Inflammatory macrophage treated with lipopolysaccharide for 4 hours (primary cell): ENCODE results near the gene NAP1L4.

Experiments used
- DNase-seq: peaks from one replicate; pipeline ENCODE4 v3.0.0-alpha.2; 2020

NAP1L4 gene, protein sequence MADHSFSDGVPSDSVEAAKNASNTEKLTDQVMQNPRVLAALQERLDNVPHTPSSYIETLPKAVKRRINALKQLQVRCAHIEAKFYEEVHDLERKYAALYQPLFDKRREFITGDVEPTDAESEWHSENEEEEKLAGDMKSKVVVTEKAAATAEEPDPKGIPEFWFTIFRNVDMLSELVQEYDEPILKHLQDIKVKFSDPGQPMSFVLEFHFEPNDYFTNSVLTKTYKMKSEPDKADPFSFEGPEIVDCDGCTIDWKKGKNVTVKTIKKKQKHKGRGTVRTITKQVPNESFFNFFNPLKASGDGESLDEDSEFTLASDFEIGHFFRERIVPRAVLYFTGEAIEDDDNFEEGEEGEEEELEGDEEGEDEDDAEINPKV

DNA sequence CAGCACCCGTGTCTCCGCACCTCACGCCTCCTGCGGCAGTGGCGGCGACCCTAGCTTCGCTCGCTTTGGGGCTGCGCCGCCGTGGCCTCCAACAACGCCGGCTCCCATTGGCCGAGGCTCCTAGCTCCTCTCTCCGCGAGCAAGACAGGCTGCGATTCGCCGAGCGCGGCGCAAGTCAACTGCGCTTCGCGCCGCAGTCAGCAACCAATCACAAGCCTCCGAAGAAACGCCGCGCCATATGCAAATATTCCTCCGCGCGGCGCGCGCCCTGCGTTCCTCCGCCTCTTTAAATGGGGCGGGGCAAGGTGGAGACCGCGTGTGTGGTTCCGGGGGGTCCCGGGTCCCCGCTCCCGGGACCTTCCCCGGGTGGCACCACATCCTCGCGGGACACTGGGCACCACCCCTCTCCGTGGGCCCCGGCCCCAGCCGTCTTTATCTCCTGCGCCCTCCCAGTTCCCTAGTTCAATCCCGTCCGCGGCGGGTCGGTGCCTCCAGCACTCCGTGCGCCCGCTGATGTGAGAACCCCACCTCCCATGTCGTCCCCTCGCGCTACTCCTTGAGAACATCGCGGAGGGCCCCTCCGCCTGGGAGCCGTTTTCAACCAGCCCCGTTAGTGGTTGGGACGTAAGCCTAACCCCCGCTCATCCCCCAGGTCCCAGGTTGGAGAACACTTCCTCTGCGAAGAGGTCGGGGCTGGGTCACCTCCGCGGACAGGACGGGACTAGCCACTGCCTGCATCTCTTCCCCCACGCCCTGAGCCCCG lies at the start of gene NAP1L4:
NAP1L4 (minus strand) TSS at position 96 of the 763 bp plus-strand sequence. CDS start 13,109 bp downstream, outside the sequence.
- peak; percentile 98 for DNase-seq

DNA sequence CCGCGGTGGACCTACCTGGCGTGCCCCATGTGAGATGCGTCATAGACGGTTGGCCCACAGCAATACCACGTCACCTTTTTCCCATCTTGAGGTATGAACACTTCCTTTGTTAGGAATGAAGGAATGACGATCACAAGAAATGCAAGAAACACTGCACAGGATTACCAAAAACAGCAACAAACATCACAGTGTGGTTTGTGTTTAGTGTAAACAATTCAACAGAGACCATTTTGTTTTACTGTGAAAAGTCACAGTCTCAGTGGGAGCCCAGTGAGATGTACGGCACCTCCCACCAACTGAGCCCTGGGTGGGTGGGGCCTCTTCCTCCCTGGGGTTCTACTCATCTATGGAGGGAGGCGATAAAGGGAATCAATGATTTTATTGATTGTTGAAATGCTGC lies 48.8 kb upstream of the NAP1L4 start:
- DNase-seq: no peak

DNA sequence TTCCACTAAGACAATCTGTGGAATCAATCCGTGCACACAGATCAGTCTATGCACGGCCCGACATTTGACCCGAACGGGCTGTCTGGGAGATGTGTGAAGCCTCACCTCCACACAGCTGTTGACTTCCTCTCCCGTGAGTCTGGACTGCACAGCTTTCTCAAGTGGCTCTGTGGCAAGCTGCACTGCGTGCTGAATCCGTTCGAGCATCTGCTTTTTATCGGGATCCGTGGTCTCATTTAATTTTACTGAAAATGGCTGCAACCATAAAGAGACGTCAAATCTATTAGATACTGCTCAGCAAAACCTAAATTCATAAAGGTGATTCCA lies 45.8 kb upstream of the NAP1L4 start:
- no peak for DNase-seq

DNA sequence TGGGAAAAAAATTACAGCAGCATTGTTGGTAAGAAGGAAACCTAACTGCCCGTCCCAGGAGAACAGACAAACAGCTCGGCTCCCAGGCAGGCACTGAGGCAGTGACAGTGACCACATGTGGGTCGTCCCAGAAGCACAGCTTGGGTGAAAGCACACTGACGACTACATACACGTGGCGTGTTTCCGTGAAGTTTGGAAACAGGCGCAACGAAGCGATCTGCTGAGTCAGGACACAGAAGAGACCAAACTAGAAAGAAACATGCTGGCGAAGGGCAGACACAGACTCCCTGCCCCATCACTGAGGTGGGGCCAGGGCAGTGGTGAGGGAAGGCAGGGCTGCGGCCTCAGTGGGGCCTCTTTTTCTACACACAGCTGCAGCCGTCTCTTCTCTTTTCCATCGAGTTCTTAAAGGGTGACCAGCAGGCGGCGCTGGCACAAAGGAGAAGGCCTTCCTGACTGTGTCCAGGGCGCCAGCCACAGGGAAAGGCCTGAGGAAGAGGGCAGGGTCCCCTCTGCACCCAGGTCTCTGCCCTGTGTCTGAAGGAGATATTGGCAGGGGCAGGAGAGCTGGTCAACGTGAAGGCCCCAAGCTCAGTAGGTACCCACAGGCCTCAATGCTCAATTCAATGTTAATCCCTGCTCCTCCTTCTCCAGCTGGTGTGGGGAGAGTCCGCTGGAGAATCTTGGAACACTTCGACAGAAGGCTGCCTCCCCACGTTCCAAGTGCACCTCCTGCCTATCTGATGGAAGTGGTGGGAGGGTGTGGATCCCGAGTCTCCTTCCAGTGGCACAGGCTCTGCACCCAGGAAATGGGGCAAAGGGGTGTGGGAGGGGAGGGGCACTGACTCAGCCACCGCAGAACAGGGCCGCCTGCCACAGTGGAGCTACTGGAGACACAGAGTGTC lies 45.2 kb upstream of the NAP1L4 start:
- peak; percentile 78 for DNase-seq

DNA sequence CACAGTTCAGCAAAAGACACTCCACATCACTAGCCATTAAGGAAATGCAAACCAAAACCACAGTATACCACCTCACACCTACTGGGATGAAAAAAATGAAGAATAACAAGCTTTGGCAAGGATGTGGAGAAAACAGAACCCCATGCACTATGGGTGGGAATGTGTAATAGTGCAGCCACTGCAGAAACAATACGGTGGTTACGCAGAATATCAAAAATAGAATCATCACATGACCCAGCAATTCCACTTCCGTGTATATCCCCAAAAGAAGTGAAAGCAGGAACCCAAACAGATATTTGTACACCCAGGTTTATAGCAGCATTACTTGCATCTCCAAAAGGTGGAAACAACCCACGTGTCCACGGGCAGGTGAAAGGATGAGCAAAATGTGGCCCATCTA lies 44.3 kb upstream of the NAP1L4 start:
- DNase-seq: peak; percentile 84

DNA sequence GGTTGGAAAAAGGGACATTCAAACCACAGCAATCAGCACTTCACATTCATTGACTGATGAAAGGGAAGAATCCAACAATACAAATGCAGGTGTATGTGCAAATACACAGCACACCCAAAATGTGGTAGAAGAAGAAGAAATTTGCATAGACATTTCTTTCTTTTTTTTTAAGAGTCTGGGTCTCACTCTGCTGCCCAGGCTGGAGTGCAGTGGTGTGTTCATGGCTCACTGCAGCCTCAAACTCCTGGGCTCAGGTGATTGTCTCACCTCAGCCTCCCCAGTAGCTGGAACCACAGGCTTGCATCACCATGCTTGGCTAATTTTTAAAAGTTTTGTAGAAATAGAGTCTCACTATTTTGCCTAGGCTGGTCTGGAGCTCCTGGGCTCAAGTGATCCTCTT lies 43.2 kb upstream of the NAP1L4 start:
- DNase-seq: no peak

DNA sequence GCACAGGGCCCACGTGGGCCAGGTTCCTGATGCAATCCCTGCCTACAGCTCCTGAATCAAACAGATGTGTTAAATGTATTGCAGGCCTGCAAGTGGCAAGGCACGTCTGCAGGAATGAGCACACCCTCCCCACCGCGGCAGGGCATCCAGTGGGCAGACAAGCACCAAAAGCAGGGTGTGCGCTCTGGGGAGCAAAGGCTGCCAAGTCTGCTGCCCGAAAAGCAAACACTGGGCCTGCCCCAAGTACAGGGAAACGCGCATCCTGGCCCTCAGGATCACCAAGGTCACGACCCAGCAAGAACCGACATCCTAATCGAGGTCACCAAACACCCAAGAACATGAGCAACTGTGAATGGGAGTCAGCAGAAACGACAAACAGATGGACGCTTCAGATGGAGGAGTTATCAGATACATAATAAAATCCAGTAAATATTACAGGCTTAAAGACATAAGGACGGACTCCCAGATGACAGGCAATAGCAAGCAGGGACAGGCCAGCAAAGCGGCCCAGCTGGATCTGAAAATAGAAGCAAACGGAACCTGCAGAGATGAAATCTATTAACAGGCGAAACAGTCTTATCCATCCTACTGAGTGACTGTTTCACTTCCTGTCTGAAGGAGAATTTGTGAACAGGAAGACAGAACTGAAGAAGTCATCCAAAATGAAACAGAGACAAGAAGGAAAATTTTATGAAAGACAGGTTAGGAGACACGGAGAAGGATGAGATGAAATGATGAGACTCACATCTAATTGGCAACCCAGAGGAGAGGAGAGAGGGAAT lies 38.4 kb upstream of the NAP1L4 start:
- DNase-seq: peak; percentile 68

DNA sequence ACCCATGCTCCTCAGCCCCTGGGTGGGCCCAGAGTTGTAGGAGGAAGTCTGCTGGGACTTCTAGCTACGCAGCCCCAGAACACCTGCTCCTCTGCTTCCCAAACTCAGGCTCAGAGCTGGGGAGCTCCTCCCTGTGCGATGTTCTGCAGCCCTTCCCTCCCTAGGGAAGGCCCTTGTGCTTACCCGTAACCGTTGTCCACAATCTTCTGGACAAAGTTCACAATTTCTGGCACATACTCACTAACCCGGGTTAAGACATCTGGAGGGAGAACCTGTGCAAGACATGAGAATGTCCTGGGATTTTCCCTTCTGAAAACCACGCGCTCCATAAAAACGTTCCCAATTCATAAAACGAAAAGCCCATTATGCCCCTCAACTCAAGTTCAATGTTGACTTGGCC lies 36.7 kb upstream of the NAP1L4 start:
- no peak for DNase-seq

DNA sequence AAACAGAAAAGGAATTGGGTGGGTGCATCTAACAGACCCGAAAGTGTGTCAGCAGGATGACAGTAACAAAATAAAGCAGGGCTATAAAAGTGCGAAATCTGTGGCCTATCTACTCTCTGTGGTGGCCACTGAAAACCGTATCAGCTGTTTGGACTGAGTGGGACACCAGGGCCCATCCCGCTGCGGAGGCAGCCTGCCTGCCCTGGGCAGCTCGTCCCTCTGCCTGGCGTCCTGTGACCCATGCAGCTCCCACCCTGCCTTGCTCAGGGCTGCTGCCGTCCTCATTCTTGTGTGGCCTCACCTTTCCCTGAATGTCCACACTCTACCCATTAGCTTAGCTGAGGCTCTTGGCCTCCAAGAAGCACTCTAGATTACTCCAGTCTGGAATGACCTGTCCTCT lies 34.7 kb upstream of the NAP1L4 start:
- no peak for DNase-seq

DNA sequence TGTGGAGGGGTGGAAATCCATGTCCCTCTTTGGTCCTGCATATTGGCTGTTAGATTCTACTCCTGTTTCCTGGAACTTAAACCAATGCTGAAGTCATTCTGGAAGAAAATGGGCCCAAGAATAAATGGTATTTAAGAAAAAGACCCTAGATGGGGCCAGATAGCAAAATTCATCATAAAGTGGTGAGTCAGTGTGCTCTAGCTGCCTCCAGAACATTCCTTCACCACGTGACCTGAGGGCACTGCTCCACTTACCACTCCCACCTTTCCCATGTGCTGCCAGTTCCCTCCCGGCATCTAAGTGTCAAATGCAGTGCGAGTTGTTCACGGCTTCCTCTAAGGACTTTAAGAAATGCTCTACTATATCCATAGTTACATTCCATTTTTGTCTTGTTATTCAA lies 30.9 kb upstream of the NAP1L4 start:
- DNase-seq: no peak

DNA sequence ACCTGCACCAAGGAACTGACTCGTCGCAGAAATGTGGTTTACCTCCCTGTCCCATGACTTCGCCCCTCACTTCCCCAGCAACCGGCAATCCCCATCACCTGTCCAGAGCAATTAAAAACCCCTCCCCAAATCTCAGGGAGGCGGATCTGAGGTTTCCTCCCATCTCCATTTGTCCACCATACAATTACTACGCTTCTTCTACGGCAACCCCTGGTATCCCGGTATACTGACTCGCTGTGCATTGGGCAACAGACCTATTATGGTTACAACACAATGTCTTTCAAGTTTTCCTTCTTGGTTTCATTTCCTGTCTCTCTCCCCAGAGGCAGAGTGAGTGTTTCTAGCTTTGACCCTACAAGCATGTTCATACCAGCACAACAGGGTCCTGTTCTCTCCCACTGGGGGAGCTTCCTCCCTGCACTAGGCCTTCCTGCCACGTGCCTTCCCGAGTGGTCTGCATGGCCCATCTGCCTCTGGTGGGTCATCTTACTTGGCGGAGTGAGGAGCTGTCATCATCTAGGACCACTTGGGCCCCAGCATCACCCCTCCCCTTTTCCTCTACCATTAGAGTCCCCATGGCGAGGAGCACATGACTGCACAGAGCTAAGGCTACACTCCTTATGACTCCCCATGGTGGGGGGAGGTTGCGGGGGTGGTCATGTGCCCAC lies 30.3 kb upstream of the NAP1L4 start:
- peak; percentile 81 for DNase-seq

DNA sequence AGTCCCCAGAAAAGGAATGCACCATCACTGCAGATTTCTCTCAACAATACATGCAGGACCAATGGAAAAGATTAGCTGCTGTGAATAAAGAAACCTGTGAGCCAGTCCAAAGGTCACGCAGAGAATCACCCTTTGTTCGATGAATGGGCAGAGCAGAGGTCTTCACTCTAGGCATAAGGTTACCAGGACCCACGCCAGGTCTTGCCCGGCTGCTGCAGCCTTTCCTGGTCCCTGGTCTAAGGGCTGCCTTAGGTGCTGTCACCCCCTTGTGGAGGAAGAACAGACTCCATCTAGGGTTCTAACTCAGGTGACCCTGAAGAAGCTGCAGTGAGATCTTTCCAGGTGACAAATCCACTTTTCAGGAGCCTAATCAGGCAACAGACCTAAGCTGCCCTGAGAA lies 29.0 kb upstream of the NAP1L4 start:
- DNase-seq: peak; percentile 11

DNA sequence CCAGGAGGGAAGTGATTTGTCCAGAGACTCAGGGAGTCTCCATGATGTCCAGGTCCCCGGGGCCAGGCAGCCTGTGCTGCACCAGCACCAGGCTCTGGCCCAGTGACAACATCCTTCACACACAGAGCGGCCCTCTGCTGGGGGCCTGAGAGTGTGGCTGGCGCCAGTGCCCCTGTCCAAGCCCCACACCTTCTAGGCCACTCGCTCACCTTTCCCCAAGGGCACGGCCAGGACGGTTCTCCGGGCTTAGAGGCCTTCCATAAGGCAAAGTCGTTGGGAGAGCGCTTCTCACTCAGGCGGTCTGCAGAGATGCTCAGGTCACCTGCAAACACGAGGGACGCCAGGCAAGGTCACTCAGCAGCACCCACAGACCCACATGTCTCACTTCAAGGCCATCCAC lies 27.9 kb upstream of the NAP1L4 start:
- DNase-seq: no peak

DNA sequence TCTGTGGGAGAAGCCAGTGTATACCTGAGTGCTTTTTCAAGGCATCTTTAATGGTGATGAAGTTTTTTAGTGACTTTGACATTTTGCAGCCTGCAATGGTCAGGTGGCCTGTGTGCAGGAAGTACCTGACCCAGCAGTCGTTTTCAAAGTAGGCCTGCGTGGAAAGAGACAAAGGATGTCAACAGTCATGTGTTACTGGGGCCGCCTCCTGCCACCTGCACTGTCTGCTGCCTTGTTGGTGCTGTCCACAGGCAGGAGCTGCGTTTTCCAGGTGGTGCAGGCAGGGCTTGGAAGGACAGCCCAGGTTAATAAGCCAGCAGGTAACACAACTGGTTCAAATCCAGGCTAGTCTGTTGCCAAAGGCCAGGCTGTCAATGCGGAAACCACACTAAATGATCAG lies 26.5 kb upstream of the NAP1L4 start:
- DNase-seq: no peak

DNA sequence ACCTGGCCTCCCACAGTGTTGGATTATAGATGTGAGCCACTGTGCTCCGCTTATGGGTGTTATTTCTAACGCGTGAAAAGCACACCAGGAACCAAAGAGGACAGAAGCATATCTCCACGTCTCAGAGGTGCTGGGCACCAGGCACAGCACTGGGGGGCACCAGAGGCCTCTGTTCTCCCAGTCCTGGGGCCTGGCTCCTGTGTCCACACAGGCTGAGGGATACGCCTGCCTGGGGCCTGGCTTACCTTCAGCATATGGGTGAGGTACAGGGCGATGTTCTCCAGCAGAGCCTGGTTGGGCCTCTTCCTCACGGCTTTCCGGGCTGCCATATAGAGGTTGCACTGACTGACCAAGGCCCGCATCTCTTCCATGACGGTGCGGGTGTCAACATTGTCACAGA lies 24.7 kb upstream of the NAP1L4 start:
- no peak for DNase-seq

DNA sequence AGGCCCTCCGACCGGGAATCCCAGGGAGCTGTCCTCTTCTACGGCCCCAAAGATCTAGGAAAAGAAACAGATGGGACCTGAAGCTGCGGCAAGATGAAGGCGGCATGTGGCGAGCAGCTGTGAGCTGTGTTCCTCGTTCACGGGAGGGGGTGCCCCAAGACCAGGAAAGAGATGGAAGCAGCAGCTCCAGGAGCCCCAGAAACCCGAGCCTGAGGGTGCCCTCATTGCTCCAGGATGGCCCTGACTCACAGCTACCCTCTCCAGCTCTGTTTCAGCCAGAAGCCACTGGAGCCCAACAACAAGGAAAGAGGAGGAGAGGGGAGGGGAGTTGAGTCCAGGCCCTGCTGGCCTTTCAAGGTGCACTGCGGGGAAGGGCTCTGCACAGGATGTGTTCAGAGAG lies 23.7 kb upstream of the NAP1L4 start:
- no peak for DNase-seq

DNA sequence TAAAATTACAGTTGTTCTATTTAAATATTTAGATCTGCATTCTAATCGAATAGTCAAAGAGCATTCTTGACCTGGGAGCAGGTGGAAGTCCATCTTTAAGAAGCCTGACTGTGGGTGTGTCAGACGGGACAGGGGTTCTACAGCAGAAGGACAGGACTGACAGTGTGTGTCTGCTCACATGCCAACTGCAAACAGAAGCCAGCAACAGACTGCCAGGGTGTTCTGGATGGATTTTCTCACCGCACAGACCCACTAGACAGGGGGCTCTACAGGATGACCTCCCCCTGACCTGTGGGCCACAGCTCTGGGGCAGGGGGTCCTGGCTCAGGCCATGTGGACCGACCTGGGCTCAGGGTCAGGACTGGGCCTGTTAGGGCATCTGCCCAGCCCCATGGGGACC lies 22.8 kb upstream of the NAP1L4 start:
- DNase-seq: no peak

DNA sequence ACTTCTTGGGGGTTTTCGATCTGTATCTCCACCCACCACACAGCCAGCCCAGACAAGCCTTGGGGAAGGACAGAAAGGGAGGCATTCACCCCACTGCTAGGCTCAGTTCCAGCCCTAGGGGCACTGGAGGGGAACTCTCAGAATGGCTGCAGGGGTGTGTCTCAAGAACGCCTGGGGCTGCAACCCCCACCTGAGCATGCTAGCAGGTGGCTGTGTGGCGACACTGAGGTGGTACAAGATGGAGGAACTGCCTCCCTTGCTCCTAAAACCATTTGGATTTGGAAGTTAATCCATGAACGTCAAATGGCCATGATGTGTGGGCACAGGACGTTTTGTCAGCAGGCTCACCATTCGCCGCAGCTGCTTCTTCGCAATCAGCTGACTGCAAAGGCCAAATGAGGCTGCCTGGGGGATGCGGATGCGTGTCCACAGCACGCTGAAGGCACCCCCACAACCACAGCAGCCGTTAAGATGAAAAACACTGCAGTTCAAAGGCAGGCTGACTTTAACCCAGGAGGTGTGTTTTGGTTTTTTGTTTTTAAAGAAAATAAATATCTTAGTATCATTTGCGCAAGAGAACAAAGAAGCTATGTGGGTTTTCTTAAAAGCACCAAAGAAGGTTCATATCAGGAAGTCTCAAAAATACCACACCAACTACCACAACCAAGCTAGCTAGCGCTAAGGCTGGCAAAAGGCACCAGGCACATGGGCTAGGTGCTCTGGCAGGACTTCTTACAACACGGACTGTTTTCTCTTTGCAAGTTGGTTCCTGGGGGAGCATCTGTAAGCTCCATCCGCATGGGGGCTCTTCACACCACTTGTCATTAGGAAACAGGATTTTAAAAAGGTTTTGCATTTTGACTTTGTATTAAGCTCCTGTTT lies 22.2 kb upstream of the NAP1L4 start:
- DNase-seq: no peak

DNA sequence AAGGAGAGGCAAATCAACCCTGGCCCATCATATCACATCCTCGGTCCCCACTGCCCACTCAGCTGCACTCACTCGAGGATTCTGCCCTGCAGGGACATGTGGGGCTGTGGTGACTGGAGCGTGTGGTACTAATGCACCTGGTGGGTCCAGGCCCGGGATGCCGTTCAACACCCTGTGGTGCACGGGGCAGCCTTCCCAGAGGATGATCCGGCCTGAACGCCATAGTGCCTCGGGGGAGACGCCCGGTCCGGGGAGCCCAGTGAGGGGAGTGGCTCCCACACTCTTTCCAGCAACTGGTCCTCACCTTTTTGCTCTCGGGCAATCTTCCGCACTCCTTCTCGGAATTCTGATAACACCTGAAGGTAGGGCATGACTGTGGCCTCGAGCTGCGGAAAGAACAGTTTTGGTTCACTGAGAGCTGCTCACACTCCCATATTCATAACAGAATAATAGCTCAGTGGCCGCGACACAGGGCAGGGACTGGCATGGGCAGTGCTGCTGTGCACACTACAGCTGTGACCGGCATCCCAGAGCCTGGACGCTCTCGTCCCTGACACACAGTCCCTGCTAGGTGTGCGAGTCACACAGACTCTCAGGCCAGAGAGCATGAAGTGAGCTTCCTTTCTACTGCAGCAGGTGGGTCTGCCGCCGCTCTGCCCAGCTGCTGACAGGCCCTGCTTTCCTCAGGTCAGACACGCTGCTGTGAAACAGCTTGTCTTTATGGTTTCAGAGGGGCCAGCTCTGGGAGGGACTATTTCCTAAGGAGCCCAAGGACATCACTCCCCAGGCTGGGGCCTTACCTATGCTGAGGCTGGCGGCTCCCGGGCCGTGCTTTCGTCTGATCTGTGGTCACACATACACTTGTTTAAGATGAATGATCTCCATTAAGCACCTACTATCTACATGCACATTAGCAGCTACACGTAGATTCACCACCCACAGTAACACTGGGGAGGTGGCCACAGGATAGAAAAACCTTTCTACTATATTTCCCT lies 20.1 kb upstream of the NAP1L4 start:
- DNase-seq: no peak
